GM21447 (cell line): ENCODE measurements around the gene MRPL10.

ENCODE experiments used
- ATAC-seq: cut with Tn5 transposase; IDR thresholded peaks from one replicate; pipeline ENCODE4 v1.9.1; 2021; ENCODE audit not compliant: unreplicated experiment

The MRPL10 gene

DNA sequence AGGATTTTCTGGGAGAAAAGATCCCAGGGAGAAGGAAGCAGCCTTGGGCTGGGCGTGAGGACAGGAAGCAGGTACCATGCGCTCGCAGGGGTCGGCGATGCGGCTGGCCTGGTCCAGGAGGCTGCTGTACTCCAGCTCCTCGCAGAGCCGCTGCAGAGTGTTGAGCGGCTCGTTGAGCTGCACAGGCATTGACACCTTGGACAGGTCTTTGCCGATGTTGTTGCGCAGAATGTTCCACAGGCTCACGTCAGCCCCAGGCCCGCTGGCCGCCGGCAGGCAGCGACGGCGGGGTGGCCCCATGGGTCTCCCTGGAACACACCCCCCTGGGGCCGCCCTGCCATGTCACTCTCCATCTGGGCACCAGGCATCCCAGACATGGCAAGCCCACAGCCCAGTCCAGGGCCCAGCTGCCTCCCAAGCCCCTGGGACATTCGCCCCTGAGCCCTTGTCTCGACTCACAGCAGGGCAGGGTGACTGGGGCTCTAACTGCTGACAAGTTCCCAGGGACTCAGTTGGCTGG, 17.8 kb downstream of the MRPL10 start:
- ATAC-seq = no peak

DNA sequence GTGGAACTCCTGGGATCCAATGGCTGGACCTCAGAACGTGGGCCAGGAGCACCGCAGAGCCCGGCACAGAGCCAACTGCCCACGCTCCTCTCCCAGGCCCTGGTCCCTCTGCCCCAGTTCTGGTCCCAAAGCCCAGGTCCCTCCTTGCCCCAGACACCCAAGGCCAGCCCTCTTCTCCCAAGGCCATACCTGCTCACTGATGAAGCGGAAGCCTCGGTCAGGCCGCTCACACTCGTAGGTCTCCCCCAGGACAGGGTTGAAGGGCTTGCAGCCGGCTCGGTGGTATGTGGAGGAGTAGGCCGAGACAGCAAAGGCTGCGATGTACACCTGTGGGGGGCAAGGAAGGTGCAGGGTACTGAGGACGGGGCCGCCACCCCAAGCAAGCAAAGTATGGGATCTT, 18.3 kb downstream of the MRPL10 start:
- no peak for ATAC-seq

DNA sequence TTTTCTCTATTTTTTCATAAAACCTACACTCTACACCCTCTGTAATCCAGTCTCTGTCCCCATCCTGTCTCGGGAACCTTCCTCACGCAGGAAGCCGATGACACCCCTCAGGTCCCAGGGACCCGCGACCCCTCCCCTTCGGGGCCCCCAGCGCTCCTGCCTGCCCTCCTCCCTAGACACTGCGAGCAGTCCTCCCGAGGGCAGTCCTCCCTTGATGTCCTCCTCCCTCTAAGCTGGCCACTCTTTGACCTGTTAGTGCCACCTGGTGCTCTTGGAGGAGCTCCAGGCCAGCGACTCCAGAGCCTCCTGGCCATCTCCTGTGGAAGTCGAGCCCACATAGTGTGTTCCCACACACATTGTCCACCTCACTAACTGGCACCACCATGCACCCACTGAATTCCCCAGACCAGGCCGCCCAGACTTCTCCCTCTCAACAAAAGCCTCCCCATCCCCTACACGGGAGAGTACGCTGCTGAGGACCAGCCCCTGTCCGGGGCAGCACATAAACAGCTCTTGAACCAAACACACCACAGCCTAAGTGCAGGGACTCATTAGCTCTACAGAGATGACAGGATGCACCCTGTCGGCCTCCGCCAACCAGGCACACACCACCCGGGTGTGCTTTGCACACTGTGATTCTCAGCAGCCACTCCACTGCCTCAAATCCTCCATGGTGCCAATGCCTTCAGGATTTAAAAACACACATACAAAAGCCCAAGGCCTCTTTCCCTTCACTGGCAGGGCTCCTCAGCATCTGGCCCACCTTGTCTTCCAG, 19.0 kb downstream of the MRPL10 start:
- ATAC-seq = no peak

DNA sequence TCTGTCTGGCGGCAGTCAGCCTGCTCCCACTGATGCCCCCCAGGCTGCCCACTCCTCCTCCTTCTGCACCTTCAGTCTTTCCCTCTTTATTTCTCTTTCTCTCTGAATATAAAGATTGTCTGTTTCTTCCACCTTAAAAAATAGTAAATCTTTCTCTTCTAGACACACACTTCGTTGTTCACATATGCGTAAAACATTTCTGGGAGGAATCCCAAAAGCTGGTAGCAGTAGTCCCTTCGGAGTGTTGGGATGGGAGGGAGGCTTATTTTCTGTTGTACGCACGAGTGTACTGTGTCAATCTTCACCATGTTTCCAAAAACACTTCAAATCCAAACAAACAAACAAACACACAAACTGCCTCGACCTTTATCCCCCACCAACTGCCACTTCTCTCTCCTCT, 19.6 kb downstream of the MRPL10 start:
- no peak for ATAC-seq

DNA sequence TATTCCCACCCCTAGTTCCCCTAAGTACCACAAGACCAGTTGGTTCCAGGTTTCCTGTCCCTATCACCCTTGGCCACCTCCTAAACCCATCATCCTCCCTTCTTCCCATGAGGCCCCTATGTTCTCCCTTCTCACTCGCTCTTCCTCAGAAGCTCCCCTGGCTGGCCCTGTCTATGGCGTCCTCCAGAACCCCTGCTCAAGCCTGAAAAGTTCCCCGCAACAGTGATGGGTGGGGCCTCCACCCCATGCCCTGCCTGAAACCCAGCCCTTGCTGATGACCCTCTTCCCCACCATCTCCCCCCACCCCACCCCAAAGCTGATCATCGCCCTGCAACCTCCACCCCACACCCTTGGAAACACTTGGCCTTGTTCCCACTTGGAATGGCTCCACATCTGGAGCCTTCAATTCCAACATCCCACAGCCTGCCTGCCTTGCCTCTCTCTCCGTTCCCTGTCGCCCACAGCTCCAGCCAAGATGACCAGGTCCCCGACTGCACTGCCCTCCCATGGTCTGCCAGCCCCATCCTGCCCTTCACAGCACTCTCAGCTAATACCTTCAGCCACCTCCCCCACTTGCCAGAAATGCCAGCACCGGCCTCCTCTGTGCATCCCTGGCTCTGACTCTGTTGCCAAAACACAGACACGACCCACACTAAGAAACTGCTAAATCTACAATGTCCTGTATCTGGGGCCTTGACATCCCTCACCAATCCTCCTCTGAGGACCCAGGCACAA, 20.3 kb downstream of the MRPL10 start:
- ATAC-seq = no peak

DNA sequence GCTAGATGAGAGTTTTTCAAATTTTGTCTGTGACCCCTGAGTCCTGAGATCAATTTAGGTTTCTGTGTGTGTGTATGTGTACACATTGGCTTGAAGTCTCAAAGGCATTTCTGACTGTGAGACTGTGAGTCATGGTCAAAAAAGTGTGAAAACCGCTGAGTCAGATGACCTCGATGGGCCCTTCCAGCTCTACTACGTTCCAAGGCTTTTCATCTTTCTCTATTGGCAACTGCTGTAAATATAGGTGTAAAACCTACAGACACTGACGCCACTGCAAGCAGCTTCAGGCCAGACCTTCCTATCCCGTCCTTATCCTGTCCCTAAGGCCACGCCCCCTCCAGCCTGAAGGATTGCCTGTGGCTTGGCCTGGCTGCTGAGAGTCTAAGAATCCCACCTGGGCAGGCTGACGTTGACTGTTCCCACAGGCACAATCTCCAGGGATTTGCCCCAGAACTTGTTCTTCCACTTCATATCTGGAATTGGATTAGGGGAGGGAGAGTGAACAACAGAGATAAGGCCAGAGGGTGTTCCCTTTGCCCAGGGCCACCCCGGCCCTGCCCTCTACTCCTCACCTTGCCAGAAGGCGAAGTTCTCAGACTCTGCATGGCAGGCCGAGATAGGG, 21.0 kb downstream of the MRPL10 start:
- ATAC-seq = no peak

DNA sequence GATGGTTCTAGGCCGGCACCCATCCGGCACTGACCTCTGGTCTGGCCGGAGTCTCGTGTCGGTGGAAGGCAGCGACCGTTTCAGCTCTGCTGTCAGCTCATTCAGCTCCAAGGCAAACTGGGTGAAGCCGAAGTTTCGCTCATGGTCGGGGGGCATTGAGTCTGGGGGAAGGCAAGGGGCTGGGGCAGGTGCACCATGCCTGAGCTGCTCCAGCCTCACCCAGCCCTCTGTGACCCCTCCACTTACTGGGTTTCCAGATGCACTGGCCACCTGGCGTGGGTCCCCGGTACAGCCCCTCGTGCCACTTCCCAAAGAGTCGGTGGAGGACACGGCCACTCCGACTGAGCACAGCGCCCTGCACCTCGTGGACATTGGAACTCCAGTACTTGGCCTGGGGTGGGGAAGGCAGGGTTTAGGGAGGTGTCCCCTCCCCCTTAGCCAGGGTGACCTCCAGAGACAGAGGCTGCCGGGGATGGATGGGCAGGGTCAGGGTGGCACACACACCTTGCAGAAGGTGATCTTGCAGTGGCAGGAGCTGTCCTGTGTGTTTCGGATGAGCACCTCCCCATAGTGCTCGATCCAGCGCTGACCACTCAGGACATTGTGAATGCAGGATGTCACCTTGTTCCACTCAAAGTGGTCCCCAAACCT, 22.4 kb downstream of the MRPL10 start:
- no peak for ATAC-seq

DNA sequence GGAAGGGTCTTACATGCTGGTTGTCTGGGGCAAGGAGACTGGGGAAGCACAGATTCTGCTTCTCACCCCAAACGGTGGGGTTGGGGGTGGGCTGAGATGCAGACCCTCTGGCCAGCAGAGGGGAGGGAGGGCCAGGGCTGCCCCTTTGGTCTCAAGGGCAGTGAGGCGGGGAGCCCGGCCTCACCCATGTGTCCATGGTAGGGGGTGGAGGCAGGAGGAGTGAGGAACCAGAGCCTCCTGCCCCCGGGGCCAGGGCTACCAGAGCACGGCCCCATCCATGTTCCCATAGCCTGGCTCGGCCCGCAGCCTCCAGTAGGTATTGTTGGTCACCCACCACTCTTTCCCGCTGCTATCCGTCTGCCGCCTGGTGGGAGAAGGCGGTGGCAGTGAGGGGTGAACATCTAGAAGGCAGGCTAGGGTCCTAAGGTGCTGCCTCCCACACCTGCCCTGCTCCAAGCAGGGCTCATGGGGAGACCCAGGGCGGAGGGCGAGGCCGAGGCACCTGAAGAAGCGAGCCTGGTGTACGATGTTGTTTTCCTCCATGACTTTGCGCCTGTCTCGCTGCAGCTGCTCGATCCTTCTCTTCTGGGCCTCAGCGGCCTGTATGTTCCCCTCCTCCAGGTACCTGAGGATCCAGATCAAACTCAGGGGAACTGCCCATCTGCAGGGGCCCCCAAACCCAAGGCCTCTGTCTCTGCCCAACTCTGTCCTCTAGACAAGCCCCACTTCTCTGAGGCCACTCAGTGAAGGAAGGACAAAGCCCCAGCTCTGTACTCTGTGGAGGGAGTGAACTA, 23.1 kb downstream of the MRPL10 start:
- ATAC-seq = no peak

DNA sequence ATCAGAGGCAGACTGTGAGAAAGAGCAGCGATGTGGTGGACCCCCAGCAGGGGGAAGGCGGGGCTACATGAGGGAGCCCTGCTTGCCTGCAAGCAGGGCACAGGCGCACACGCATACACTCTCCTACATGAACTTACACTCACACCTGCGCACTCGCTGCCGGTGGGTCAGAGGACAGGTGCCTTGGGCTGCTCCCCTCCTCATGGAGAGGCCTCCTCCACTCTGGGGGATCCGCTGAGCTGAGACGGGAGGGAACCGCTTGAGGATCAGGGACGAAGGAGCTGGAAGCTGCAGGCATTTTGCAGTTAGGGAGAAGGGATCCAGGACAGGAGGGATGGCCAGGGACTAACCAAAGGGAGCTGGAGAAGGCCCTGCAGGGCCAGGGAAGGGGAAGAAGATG, 23.9 kb downstream of the MRPL10 start:
- no peak for ATAC-seq

DNA sequence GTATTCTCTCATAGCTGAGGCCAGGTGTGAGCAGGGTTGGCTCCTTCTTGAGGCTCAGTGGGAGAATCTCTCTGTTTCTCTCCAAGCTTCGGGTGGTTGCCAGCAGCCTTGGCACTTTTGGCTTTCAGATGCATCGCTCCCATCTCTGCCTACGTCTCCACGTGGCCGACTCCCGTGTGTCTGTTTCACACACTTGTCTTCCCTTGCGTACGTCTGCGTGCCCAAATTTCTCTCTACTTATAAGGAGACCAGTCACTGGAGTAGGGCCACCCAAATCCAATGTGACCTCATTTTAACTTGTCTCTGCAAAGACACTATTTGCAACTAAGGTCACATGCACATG, 24.5 kb downstream of the MRPL10 start:
- ATAC-seq = no peak

DNA sequence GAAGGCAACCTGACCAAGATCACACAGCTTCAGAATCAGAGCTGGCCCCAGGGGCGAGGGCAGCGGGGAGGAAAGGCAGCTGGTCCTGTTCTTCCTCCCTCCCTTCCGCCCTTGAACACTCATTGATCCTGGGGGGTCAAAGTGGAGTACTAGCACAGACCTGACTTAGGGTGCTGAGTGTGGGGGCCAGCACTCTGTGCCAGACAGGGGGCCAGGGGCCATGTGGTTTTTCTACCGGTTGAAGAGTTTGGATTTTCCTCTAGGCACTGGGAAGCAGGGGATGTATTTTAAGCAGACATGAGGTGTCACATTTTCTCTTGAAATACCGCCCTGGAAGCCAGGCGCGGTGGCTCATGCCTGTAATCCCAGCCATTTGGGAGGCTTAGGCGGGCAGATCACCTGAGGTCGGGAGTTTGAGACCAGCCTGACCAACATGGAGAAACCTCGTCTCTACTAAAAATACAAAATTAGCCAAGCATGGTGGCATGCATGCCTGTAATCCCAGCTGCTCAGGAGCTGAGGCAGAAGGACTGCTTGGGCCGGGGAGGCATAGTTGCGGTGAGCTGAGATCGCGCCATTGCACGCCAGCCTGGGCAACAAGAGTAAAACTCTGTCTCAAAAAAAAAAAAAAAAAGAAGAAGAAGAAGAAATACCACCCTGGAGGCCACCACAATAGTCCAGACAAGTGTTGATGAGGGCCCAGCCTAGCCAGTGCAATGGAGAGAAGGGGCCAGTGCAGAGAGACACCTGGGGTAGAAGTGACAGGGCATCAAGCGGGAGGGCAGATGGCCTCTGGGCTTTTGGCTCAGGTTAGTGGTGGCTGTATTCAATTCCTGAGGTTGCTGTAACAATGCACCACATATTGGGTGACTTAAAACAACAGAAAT, 25.1 kb downstream of the MRPL10 start:
- no peak for ATAC-seq

DNA sequence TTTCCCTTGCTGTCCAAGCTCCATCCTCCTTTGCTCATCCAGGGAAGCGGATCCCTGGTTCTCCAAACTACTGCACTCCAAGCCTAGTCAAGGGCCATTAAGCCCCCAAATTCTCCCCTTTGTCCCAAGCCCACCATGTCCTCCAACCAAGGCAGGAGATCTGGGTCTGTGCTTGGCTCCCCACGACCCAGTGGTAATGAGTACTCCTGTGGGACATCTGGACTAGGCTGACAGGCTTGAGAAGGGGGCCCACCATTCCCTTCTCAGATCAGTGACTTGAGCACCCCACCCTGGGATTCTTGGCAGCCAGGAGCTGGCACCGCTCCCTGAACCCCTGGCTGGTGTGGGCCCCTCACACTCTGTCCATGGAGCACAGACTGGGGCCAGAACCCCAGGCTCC, 26.9 kb downstream of the MRPL10 start:
- no peak for ATAC-seq

DNA sequence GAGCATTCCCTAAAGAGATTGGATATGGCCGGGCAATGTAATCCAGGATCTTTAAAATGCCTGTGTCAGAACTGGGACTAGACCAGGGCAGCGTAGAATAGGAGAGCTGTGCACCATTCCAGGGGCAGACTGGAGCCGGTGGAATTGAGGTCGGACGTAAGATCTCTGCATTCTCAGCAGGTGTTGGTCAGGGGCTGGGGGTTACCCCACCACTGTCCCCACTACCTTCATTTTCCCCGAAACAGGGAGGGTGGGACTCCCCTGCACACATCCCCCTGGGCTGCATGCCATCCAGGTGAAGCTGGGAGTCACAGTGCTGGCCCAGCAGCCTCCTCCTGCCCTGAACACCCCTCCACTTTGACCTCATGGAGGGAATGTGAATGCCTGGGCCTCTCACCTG, 27.6 kb downstream of the MRPL10 start:
- no peak for ATAC-seq

DNA sequence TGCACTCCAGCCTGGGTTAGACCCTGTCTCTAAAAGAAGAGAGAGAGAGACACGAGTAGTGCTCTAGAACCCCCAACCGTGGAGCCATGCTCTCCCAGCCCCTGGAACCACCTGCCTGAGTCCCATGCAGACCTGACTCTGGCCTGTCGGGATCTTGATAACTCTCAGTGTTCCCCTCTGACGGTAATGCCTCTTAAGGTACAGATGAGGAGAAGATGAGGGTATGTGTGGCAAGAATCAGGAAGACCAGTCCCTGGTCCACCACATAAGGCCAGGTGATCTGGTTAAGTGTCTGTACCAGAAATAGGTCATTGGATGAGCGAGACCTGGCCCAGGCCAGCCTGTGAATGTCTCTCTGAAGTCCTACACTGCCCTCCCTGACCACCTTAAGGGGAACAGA, 28.1 kb downstream of the MRPL10 start:
- no peak for ATAC-seq

DNA sequence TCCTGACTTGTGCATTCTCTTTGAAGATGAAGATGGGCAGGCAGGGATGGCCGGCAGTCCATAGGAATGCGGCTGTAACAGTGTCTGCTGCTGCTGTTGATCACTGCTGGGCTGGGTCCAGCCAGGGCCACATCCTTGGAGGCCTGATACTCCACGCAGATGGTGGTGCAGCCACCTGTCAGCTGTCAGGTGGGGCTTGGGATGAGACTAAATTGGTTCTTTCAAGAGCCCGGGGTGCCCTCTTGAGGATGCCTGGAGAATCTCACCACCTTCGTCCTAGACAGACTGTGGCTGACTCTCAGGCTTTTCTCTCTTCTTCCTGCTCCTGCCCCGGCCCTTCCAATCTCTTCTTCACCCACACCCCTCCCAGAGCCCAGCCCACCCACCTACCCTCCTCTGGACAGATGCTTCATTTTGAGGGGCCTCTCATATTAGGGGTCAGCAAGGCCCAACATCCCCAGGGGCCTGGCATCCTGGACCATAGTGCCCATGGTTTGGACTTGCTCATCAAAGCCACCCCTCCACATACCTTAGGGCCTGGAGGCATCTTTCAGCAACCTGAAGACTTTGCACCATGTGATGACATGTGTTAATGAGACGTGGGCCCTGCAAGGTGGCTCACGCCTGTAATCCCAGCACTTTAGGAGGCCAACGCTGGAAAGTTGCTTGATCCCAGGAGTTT, 28.9 kb downstream of the MRPL10 start:
- no peak for ATAC-seq

DNA sequence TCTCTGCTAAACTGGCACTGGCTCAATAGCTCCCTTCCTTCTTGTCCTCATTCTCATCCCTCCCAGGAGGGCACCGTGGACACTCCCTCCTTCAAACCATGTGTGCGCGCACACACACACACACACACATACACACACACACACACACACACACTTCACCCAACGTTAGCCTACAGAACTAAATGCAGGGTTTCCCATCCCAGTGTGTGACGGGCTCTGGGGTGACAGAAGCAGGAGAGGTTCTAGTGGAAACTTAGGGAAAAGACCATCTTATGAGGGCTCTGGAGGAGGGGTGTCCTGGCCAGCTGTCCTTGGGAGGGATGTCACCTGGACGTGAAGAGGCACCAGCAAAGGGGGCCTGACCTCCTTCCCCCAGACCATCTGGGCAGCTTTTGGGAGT, 29.4 kb downstream of the MRPL10 start:
- ATAC-seq = no peak

DNA sequence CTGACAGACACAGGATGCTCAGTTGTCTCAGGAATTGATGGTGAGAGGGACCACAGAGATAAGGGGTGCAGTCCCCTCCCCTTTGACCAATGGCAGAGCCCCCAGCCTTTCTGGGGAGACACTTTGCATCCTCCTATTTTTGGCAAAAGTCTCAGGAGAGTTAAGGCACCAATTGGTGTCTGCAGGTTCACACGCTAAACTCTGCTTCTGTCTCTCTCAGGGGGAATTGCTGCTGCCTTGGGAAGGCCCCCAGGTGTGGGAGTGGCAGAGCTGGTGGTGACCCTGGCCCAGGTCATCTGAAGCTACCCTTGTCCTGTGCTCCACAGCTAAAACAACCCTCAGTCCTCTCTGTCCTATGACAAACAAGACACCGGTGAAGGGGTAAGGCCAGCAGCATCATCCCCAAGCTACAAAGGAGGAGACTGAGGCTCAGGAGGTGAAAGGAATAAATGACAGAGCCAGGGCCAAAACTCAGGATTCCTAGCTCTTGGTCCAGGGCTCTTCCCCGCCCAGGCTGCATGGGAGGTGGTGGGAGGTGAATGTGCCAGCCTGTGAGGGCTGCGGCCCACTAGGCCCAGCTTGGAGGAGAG, 30.1 kb downstream of the MRPL10 start:
- no peak for ATAC-seq

DNA sequence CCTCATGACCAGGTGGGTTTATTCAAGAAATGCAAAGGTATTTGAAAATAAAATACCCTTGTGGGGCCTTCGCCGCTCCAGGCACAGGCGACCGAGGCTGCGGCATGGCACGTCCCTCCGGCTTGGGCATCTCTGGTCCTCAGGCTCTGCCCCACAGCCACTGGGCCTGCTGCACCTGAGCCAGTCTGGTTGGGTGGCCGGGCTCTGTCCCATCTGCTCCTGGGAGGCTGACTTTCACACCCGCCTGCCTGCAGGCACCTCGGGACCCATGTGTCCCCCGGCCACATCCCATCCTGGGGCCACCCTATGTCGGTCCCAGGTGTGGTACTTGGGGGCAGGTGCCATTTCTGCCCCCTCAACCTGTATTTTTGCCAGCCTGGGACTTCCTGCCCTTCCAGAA, 30.7 kb downstream of the MRPL10 start:
- ATAC-seq = no peak

DNA sequence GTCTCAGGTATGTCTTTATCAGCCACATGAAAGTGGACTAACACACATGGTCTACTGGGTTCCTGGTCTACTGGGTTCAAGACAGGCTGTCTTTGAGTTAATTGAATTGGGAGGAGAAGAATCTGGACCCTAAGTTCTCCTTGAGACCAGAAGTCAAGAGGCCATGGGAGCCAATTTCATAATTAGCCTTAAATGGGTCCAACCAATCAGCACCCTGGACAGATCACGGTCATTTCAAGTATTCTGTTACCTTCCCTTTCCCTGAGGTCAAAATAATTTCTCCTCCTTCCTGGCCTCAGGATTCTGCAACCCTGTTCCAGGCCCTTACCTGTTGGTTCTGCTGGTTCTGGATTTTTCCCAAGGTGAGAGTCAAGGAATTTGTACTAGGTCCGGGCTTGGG, 33.5 kb downstream of the MRPL10 start:
- no peak for ATAC-seq
